HG03442 (cell line): Measurements from ENCODE around the gene ABHD12B.
"Not testable (repeated sequence)": the region's sequence is repeated elsewhere in the genome, so short reads cannot be mapped to it uniquely, and the experiment has no call there.

Source experiments
- ATAC-seq: cut with Tn5 transposase; IDR thresholded peaks from one replicate; pipeline ENCODE4 v1.9.1; 2021; ENCODE audit warnings: mild to moderate bottlenecking, moderate library complexity; ENCODE audit not compliant: unreplicated experiment

Gene ABHD12B

GRCh38 chr14:50932156-50932555 lies 60.3 kb downstream of the ABHD12B start:
- no peak for ATAC-seq

GRCh38 chr14:50932592-50933495 lies 61.0 kb downstream of the ABHD12B start:
- no peak for ATAC-seq

GRCh38 chr14:50935126-50936015 lies 63.5 kb downstream of the ABHD12B start:
- no peak for ATAC-seq

DNA sequence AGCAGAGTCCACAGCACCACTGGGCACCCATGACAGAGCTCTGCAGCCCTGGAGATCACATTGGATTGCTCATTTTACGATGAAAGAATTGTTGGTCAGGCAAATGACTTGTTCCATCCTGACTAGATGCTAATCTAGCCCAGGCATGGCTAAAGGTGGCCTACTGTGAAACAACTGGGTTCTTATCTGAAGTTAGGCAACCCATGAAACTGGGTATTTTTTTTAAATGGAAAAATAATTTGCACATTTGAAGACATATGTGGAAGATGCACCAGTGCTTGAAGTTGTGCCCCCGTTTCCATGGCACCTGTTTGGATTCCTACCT lies 64.1 kb downstream of the ABHD12B start:
- ATAC-seq = no peak

GRCh38 chr14:50936882-50937281 lies 65.0 kb downstream of the ABHD12B start:
- no peak for ATAC-seq

DNA sequence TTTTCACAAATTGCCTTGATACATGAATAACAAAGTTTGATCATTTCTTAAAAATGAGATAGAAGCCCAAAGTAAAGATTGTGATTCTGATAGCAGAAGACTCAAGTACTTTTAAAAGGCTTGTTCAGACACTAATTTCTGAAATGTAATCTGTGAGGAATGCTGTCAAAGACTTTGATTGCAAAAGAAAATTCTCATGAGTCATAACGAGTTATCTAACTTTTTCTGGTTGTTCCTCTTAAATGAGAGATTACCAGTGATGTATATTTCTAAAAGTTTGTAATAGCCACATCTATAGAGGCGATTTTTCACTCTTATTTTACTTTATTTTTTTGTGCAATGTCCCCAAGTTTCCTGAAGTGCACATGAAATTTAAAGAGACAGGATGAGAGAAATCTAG lies 65.5 kb downstream of the ABHD12B start:
- ATAC-seq = no peak

- no peak for ATAC-seq
Observed at GRCh38 chr14:50937800-50938199, 65.9 kb downstream of the ABHD12B start.

DNA sequence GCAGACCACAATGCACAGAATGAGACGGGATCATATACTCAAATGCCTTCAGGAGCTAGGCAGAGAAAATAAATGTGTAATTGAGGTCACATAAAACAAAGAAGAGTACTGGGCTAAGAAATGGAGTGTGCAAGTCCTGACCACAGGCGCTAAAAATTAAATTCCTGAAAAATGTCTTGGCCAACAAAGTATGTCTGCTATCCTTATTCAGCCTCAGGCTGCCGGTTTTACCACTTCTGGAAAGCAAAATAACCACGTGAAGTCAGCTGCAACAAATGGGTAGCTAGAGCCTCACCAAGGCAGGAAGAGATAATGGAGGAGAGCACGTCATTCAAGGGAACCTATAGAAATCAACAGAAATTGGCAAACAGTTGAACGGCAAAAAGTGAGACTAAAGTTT lies 69.3 kb downstream of the ABHD12B start:
- ATAC-seq = no peak

DNA sequence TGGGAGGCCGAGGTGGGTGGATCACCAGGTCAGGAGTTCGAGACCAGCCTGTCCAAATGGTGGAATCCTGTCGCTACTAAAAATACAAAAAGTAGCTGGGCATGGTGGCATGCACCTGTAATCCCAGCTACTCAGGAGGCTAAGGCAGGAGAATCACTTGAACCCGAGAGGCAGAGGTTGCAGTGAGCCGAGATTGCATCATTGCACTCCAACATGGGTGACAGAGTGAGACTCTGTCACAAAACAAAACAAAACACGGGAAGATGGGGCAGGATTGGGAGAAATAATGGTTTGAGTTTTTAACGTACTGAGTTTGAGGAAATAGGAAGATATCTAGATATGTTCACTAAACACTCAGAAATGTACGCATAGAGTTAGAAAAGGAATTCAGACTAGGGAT lies 69.8 kb downstream of the ABHD12B start:
- not testable (repeated sequence) for ATAC-seq

DNA sequence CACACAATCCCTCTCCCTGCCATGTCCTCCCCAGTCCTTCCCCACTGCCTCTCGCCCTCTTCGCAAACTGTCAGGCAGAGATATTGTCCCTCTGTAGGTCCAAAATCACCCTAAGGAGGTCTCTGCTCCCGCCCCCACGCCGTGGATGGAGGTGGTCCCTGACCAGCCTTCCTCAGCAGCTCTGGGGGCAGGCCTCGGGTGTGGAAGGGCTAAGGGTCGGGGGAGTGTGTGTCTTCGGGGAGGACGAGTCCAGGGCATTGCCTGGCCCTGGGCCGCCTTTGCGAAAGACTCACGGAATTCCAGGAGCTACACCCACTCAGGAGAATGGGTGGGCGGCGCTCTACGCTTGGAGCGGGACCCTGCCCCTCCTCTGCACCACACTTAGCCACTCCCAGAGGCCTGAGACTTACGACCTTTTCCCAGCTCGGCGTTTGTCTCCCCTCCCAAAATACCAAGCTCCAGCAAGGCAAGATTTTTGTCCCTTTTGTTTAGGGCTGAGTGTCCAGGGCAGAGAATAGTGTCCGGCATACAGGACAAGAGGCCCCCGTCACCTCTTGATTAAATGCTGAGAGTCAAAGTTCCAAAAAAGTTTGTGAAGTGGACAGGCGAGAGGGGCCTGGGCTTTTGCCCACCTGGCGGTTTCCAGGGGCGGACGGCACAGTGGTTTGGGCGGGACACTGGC lies 71.5 kb downstream of the ABHD12B start:
- ATAC-seq = no peak

DNA sequence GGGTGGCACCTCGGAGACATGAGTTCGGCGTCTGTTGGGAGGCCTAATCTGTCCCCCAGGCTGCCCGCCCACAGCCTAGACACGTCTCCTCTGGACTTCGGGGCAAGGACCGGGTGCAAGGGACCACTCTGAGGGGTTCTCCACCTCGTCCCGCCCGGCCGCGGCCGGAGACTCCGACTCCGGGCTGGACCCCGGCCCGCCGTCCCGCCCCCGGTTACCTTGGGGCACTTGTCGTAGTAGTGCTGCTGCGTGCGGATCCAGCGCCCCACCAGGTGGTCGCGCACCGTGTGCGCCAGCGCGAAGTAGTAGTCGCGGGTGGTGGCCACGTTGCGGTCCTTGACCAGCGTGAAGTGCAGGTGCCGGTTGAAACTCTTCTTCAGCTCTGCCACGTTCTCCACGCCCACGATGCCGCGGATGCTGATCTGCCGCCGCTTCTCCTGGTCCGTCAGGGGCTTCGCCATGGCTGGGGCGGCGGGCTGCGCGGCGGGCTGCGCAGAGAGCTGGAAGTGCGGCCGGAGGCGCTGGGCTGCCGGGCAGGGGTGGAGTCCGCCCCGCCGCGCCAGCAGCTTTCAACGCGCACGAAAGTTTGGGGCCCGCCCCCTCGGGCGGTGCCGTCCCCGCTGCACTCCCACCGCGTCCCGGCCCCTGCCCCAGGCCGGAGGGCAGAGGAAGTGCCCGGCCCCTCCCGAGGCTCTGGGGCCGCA lies 72.2 kb downstream of the ABHD12B start, which contains the start of gene PYGL:
Gene PYGL (minus strand): TSS at position 541 of the 704 bp plus-strand sequence. CDS start 80 bp downstream, at position 461.
- peak; percentile 67 for ATAC-seq

DNA sequence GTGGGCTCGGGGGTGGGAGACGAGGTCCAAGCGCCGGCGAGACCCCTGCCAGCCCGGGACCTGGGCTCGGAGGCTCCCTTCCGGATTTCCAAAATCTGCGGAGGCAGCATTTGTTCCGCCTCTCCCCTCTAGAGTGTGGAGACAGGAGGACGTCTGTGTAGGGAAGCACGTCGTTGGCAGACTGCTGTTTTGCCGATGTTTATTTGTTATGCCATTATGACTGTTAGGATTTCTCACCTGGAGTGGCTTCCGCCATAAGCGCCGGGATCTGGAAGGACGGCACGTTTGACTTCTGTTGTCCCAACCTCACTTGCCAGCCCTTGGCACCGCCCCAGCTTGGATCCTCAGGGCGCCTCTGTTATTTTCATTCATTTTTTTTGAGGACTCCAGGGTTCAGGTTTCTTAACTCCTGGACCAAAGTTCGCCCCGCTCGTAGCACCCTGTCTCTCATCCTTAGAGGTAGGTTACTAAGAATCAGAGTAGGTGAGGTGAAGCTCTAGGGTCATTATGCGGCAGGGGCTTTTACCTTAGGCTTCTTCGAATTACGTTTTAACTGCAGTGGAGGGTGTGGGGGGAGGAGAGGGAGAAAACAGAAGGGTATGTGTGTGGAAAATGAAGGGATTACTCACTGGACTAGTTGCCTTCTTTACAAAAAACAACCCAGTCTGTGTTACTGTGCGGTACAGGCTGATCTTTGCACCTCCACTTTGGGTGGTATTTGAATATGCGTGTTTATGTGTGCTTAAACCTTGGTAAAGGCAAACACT lies 73.0 kb downstream of the ABHD12B start:
- peak; percentile 10 for ATAC-seq

- no peak for ATAC-seq
Observed at GRCh38 chr14:50946234-50946935, 74.5 kb downstream of the ABHD12B start.

- no peak for ATAC-seq
Observed at GRCh38 chr14:50947446-50947845, 75.6 kb downstream of the ABHD12B start.

DNA sequence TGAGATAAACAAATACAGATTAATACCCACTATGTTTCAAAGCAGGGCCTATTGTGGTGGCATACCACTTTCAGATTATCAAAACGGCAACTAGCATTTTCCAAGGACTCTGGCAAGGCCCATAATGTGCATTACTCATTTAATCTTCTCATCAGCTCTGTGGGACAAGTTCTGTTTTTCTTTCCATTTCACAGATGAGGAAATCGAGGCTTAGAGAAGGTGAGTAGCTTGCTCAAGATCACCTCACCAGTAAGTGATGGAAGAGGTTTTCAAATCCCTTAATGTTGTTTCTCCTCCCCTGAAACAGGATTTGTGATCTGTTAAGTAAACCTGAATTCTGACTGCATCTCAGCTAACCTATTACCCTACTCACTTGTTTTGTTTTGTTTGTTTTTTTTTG lies 76.4 kb downstream of the ABHD12B start:
- ATAC-seq = no peak

- no peak for ATAC-seq
Observed at GRCh38 chr14:50951032-50951431, 79.2 kb downstream of the ABHD12B start.

GRCh38 chr14:50953502-50953901 lies 81.6 kb downstream of the ABHD12B start:
- no peak for ATAC-seq
